HepG2 (cell line): ENCODE data around the gene PLEKHG5. TPM values are rescaled to one million over a fixed set of nuclear protein-coding genes. Genes with fewer than 3 reads are reported as not detected.

Experiments
- GABPB1 ChIP-seq: IDR thresholded peaks from 2 replicates; pipeline ENCODE4 v1.6.1; 2016; ENCODE audit warnings: mild to moderate bottlenecking, missing genetic modification reagents, moderate library complexity, missing compliant biosample characterization
- GLMP ChIP-seq: sonication (generic); formaldehyde crosslinking; IDR thresholded peaks from 2 replicates; pipeline ENCODE4 v1.9.0; 2021; ENCODE audit warnings: missing genetic modification reagents, mild to moderate bottlenecking, borderline replicate concordance
- GTF3A ChIP-seq: sonication (generic); formaldehyde crosslinking; conservative IDR thresholded peaks from 2 replicates; pipeline ENCODE4 v1.4.0; 2020; ENCODE audit warnings: mild to moderate bottlenecking, missing genetic modification reagents
- MIER3 ChIP-seq: IDR thresholded peaks from 2 replicates; pipeline ENCODE4 v1.6.1; 2016; ENCODE audit warnings: missing compliant biosample characterization, borderline replicate concordance
- MTF2 ChIP-seq: sonication (generic); formaldehyde crosslinking; IDR thresholded peaks from 2 replicates; pipeline ENCODE4 v1.5.0; 2020; ENCODE audit warnings: missing genetic modification reagents, borderline replicate concordance
- RAD21 ChIP-seq: fragments of 450-650 bp; formaldehyde crosslinking; IDR thresholded peaks from 2 replicates; pipeline ENCODE4 v1.5.0; 2020; ENCODE audit warnings: mild to moderate bottlenecking
- ZBTB7A ChIP-seq: sonication (generic); formaldehyde crosslinking; IDR thresholded peaks from 2 replicates; pipeline ENCODE4 v1.8.0; 2022; ENCODE audit warnings: mild to moderate bottlenecking, missing genetic modification reagents
- ZFP90 ChIP-seq: sonication (generic); formaldehyde crosslinking; IDR thresholded peaks from 2 replicates; pipeline ENCODE4 v1.8.0; 2022; ENCODE audit warnings: missing genetic modification reagents, mild to moderate bottlenecking, inconsistent platforms, borderline replicate concordance
- ZNF138 ChIP-seq: sonication (generic); formaldehyde crosslinking; IDR thresholded peaks from 2 replicates; pipeline ENCODE4 v1.5.0; 2020; ENCODE audit warnings: mild to moderate bottlenecking, low read depth, missing genetic modification reagents
- polyA plus RNA-seq, 8 experiments: library from polyadenylated mRNA; depleted of rRNA in 3 of 8; stranded (reverse) in 7 of 8; unstranded in 1 of 8; fragments of >200 nt; fragmentation: Illumina TruSeq in 4 of 8; extraction: Trizol in 4 of 8; gene quantifications; 2 replicates each; pipeline versions ENCODE4 v1.2.1 to v1.2.3, GENCODE V29; 2011 to 2016; ENCODE audit warnings: low read depth in 4 of 8, missing spikeins in 1 of 8, mixed read lengths in 1 of 8; ENCODE audit not compliant: insufficient read depth in 1 of 8
- total RNA-seq, 5 experiments: library from RNA; depleted of rRNA; stranded (reverse); fragments of >200 nt; fragmentation: Illumina TruSeq; extraction: Trizol; gene quantifications; 2 replicates each; pipeline ENCODE4 v1.2.3, GENCODE V29; 2016; ENCODE audit warnings: low read depth in 1 of 5
- TF ChIP-seq, protein P1 (sequence below): sonication (generic); formaldehyde crosslinking; IDR thresholded peaks from 2 replicates; pipeline ENCODE4 v1.5.1; 2020; ENCODE audit warnings: mild to moderate bottlenecking, missing genetic modification reagents, borderline replicate concordance
- TF ChIP-seq, protein P2 (sequence below): IDR thresholded peaks from 2 replicates; pipeline ENCODE4 v1.6.1; 2016; ENCODE audit warnings: missing compliant biosample characterization, missing genetic modification reagents, borderline replicate concordance
- TF ChIP-seq, protein P3 (sequence below): sonication (generic); formaldehyde crosslinking; IDR thresholded peaks from 2 replicates; pipeline ENCODE4 v1.4.0; 2020; ENCODE audit warnings: missing genetic modification reagents
- TF ChIP-seq, protein P4 (sequence below): sonication (generic); formaldehyde crosslinking; IDR thresholded peaks from 2 replicates; pipeline ENCODE4 v1.9.0; 2022; ENCODE audit warnings: missing genetic modification reagents, mild to moderate bottlenecking, borderline replicate concordance

PLEKHG5 gene
- total and polyA plus RNA-seq, 2 of the 13 experiments (the other 11 are each of a cell fraction or from before 2014, with no cell fraction given): 1.9 to 3.5 TPM

DNA sequence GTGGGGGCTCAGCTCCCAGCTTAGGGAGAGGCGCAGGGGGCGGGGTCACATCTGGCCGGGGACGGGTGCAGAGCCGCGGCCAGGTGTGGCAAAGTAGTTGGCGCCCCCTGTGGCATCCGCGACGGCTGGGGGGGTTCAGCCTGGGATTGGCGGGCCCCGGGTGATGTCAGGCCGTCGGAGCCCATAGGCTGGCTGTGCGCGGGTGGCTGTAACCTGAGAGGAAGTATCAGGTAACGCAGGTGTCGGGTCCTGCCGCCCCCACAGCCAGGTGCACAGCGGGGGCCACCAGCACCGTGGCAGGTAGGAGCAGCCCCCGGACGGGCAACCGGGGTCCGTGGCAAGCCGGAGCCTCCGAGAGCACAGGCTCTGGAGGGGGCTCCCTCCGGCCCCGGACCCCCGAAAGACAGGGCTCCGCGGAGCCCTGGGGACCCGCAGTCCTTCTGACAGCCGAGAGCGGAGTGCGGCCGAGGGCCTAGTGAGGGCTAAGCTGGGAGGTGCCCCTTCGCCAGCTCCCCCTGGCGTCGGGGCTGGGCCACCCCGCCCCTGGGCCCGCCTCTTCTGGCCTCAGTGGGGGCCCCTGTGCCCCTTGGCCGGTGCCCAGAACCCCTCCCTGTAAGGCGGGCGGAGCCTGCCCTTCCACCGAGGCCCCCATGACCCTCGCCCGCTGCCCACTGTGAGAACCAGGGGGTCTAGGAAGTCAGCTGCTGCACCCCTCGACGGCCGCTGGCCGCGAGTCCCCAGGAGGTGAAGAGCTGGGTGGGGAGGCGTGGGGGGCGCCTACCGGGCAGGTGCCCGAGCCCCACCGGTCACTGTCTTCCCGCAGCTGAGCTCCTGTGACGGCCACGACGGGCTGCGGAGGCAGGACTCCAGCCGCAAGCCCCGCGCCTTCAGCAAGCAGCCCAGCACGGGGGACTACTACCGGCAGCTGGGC lies 43.4 kb downstream of the PLEKHG5 start (continued):
- TF ChIP-seq, protein P1, sequence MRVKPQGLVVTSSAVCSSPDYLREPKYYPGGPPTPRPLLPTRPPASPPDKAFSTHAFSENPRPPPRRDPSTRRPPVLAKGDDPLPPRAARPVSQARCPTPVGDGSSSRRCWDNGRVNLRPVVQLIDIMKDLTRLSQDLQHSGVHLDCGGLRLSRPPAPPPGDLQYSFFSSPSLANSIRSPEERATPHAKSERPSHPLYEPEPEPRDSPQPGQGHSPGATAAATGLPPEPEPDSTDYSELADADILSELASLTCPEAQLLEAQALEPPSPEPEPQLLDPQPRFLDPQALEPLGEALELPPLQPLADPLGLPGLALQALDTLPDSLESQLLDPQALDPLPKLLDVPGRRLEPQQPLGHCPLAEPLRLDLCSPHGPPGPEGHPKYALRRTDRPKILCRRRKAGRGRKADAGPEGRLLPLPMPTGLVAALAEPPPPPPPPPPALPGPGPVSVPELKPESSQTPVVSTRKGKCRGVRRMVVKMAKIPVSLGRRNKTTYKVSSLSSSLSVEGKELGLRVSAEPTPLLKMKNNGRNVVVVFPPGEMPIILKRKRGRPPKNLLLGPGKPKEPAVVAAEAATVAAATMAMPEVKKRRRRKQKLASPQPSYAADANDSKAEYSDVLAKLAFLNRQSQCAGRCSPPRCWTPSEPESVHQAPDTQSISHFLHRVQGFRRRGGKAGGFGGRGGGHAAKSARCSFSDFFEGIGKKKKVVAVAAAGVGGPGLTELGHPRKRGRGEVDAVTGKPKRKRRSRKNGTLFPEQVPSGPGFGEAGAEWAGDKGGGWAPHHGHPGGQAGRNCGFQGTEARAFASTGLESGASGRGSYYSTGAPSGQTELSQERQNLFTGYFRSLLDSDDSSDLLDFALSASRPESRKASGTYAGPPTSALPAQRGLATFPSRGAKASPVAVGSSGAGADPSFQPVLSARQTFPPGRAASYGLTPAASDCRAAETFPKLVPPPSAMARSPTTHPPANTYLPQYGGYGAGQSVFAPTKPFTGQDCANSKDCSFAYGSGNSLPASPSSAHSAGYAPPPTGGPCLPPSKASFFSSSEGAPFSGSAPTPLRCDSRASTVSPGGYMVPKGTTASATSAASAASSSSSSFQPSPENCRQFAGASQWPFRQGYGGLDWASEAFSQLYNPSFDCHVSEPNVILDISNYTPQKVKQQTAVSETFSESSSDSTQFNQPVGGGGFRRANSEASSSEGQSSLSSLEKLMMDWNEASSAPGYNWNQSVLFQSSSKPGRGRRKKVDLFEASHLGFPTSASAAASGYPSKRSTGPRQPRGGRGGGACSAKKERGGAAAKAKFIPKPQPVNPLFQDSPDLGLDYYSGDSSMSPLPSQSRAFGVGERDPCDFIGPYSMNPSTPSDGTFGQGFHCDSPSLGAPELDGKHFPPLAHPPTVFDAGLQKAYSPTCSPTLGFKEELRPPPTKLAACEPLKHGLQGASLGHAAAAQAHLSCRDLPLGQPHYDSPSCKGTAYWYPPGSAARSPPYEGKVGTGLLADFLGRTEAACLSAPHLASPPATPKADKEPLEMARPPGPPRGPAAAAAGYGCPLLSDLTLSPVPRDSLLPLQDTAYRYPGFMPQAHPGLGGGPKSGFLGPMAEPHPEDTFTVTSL (CRISPR knock-in tag): no peak
- TF ChIP-seq, protein P2, sequence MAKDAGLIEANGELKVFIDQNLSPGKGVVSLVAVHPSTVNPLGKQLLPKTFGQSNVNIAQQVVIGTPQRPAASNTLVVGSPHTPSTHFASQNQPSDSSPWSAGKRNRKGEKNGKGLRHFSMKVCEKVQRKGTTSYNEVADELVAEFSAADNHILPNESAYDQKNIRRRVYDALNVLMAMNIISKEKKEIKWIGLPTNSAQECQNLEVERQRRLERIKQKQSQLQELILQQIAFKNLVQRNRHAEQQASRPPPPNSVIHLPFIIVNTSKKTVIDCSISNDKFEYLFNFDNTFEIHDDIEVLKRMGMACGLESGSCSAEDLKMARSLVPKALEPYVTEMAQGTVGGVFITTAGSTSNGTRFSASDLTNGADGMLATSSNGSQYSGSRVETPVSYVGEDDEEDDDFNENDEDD (CRISPR knock-in tag): peak; percentile 35; the same call in 1 of the 2 replicates
- TF ChIP-seq MIER3 (CRISPR knock-in tag) (0 out of 2 replicates have a peak, but pooled peaks have one; percentile 18), ZNF138 (CRISPR knock-in tag) (0 out of 2 replicates have a peak, but pooled peaks have one; percentile 35), GABPB1 (CRISPR knock-in tag) (peak; percentile 63; the same call in 1 of the 2 replicates), ZBTB7A (CRISPR knock-in tag) (no peak; the same call in 1 of the 2 replicates), RAD21 (CRISPR knock-in tag) (0 out of 2 replicates have a peak, but pooled peaks have one; percentile 25), ZFP90 (0 out of 2 replicates have a peak, but pooled peaks have one; percentile 48), MTF2 (peak; percentile 84; the same call in 1 of the 2 replicates), GLMP (CRISPR knock-in tag) (no peak), GTF3A (peak; percentile 71; the same call in 1 of the 2 replicates)
- TF ChIP-seq, protein P3, sequence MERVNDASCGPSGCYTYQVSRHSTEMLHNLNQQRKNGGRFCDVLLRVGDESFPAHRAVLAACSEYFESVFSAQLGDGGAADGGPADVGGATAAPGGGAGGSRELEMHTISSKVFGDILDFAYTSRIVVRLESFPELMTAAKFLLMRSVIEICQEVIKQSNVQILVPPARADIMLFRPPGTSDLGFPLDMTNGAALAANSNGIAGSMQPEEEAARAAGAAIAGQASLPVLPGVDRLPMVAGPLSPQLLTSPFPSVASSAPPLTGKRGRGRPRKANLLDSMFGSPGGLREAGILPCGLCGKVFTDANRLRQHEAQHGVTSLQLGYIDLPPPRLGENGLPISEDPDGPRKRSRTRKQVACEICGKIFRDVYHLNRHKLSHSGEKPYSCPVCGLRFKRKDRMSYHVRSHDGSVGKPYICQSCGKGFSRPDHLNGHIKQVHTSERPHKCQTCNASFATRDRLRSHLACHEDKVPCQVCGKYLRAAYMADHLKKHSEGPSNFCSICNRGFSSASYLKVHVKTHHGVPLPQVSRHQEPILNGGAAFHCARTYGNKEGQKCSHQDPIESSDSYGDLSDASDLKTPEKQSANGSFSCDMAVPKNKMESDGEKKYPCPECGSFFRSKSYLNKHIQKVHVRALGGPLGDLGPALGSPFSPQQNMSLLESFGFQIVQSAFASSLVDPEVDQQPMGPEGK (CRISPR knock-in tag): peak; percentile 95
- TF ChIP-seq, protein P4, sequence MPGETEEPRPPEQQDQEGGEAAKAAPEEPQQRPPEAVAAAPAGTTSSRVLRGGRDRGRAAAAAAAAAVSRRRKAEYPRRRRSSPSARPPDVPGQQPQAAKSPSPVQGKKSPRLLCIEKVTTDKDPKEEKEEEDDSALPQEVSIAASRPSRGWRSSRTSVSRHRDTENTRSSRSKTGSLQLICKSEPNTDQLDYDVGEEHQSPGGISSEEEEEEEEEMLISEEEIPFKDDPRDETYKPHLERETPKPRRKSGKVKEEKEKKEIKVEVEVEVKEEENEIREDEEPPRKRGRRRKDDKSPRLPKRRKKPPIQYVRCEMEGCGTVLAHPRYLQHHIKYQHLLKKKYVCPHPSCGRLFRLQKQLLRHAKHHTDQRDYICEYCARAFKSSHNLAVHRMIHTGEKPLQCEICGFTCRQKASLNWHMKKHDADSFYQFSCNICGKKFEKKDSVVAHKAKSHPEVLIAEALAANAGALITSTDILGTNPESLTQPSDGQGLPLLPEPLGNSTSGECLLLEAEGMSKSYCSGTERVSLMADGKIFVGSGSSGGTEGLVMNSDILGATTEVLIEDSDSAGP (CRISPR knock-in tag): no peak; the same call in 1 of the 2 replicates
